ENCODE measurements around the gene RILPL2.

Gene RILPL2

DNA sequence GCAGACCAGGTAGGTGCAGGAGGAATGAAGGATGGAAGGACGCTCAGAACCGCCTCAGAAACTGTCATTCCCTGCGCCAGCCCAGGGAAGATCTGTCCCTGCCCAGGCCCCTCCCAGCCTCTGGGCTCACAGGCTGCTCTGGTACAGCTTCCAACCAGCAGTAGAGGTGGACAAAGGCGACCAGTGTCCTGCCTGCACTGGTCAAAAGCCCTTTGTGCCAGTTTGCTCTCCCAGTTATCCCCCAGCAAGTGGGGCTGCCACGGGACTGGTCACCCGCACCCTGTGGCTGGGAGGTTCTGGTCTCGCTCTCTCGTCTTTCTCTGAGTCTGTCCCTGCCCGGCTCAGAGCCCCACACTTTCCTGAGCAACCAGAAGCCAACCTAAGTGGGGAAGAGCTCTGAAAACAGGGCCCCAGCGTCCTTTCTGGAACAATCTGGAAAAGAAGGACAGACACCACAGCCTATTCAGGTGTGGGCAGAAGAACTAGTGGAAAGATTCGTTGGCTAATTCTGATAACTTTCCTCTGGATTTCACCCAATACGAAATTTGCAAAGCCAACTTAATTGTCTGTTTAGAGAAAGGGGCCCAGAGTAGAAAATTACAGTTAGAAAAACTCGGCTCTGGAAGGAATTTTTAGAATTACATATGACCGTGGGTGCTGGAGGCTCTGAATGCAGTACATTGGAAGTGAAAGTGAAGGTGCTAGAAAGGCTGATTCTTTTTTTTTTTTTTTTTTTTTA is 43.1 kb upstream of the RILPL2 start:
- TF ChIP-seq FOXM1 (IDR thresholded peaks at IDR 0.05; ENCODE audit: borderline replicate concordance, low read depth) (no peak), CREB1 (IDR thresholded peaks at IDR 0.05; ENCODE audit: low read depth) (no peak)
- TF ChIP-seq, protein P1, sequence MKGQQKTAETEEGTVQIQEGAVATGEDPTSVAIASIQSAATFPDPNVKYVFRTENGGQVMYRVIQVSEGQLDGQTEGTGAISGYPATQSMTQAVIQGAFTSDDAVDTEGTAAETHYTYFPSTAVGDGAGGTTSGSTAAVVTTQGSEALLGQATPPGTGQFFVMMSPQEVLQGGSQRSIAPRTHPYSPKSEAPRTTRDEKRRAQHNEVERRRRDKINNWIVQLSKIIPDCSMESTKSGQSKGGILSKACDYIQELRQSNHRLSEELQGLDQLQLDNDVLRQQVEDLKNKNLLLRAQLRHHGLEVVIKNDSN (IDR thresholded peaks at IDR 0.05): no peak

DNA sequence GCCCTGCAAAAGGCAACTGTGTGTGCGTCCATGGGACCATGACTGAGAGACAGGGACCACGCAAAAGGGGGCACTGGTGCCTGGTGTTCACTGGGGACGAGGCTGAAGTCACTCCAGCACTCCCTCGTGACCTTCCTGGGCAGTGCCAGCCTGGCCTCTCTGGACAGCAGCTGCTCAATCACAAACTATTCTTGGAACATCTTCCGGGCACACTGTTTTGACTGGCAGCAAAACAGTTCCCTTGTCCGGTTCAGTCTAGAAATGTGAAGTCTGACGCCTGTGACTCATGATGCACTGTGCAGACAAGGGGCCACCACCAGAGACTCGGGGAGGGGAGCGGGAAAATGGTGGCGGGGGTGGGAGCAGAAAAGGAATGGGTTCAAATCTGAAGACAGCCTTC is 42.3 kb upstream of the RILPL2 start:
- TF ChIP-seq YY1 (IDR thresholded peaks at IDR 0.05; ENCODE audit: low read depth): no peak
- TF ChIP-seq NFIC (IDR thresholded peaks at IDR 0.05): no peak
- no peak for TF ChIP-seq EGR1 (IDR thresholded peaks at IDR 0.05)
- no peak for TF ChIP-seq FOXM1 (IDR thresholded peaks at IDR 0.05; ENCODE audit: borderline replicate concordance, low read depth)
- no peak for TF ChIP-seq TEAD4 (IDR thresholded peaks at IDR 0.05)
- no peak for TF ChIP-seq CREB1 (IDR thresholded peaks at IDR 0.05; ENCODE audit: low read depth)
- no peak for TF ChIP-seq RAD21 (IDR thresholded peaks at IDR 0.05; ENCODE audit: low read depth)
- no peak for TF ChIP-seq TCF12 (IDR thresholded peaks at IDR 0.05; ENCODE audit: low read depth)

GRCh38 chr12:123478069-123478468 is 41.6 kb upstream of the RILPL2 start:
- TF ChIP-seq ZBTB7A (IDR thresholded peaks at IDR 0.05; ENCODE audit: low read depth) (no peak), EP300 (IDR thresholded peaks at IDR 0.05; ENCODE audit: borderline replicate concordance) (no peak), RAD21 (IDR thresholded peaks at IDR 0.05; ENCODE audit: low read depth) (no peak), EGR1 (IDR thresholded peaks at IDR 0.05) (no peak), YY1 (IDR thresholded peaks at IDR 0.05; ENCODE audit: low read depth) (no peak), CEBPB (IDR thresholded peaks at IDR 0.05) (no peak), FOXM1 (IDR thresholded peaks at IDR 0.05; ENCODE audit: borderline replicate concordance, low read depth) (no peak)

DNA sequence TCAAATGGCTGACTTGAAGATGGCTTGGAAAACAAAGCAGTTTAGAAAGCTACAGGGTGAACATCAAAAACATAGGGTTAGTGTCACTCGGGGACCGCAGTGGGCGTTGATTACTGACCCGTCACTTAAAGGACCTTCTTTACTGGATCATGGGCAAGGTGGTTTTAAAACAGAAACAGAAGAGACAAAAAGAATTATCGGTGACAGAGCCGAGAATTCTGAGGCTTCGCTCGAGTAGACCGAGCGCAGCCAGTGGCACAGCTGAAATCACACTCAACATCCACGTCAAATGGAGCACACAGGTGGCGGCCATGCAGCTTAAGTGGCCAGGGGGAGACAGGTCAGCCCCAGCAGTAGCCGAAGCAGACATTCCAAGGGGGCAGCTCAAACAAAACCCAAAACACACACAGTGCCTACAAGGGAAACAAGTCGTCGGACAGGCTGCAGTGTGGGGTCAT is 38.8 kb upstream of the RILPL2 start:
- TF ChIP-seq, protein P2, sequence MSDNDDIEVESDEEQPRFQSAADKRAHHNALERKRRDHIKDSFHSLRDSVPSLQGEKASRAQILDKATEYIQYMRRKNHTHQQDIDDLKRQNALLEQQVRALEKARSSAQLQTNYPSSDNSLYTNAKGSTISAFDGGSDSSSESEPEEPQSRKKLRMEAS (IDR thresholded peaks at IDR 0.05): no peak
- TF ChIP-seq, protein P1 (IDR thresholded peaks at IDR 0.05): no peak
- TF ChIP-seq RAD21 (IDR thresholded peaks at IDR 0.05; ENCODE audit: low read depth): no peak
- no peak for TF ChIP-seq CREB1 (IDR thresholded peaks at IDR 0.05; ENCODE audit: low read depth)
- TF ChIP-seq ZBTB7A (IDR thresholded peaks at IDR 0.05; ENCODE audit: low read depth): no peak

DNA sequence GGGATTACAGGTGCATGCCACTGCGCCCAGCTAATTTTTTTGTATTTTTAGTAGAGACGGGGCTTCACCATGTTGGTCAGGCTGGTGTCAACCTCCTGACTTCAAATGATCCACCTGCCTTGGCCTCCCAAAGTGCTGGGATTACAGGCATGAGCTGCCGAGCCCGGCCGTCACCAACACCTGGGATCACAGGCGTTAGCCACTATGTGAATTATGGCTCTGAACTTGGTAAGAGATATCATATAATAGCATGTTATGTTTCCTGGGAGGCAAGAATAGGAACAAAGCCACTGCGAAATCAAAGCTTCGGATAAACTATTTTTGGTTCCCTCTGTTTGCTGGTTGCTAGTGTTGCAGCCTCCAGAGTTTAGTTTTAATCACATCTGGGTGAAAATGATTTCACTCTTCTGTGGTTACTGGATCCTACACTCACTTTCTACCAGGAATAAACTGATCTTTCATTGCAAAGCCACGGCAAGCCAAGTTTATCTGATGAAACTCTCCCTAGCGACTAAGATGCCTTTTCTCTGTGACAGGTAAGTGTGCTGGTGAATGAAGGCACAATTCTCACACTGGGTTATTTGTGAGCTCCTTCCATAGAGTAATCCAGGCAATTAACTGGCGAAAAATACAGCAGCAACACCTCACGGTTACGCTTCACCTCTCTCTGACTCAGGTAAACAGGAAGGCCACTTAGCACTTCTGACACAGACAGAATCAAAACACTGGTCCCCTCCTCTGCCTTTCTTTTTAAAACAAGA is 38.2 kb upstream of the RILPL2 start:
- TF ChIP-seq YY1 (IDR thresholded peaks at IDR 0.05; ENCODE audit: low read depth): no peak
- TF ChIP-seq TEAD4 (IDR thresholded peaks at IDR 0.05): no peak
- TF ChIP-seq, protein P2 (IDR thresholded peaks at IDR 0.05): no peak
- TF ChIP-seq REST (IDR thresholded peaks at IDR 0.05; ENCODE audit: low read depth): no peak
- no peak for TF ChIP-seq EP300 (IDR thresholded peaks at IDR 0.05; ENCODE audit: borderline replicate concordance)
- no peak for TF ChIP-seq EGR1 (IDR thresholded peaks at IDR 0.05)
- TF ChIP-seq, protein P1 (IDR thresholded peaks at IDR 0.05): no peak
- TF ChIP-seq FOXM1 (IDR thresholded peaks at IDR 0.05; ENCODE audit: borderline replicate concordance, low read depth): no peak
- no peak for TF ChIP-seq CREB1 (IDR thresholded peaks at IDR 0.05; ENCODE audit: low read depth)
- no peak for TF ChIP-seq CEBPB (IDR thresholded peaks at IDR 0.05)
- TF ChIP-seq TAF1 (IDR thresholded peaks at IDR 0.05; ENCODE audit: low read depth): no peak
- TF ChIP-seq RAD21 (IDR thresholded peaks at IDR 0.05; ENCODE audit: low read depth): no peak
- no peak for TF ChIP-seq TCF12 (IDR thresholded peaks at IDR 0.05; ENCODE audit: low read depth)
- TF ChIP-seq ZBTB7A (IDR thresholded peaks at IDR 0.05; ENCODE audit: low read depth): no peak
- no peak for TF ChIP-seq NFIC (IDR thresholded peaks at IDR 0.05)

GRCh38 chr12:123472438-123472849 is 36.0 kb upstream of the RILPL2 start:
- no peak for TF ChIP-seq CEBPB (IDR thresholded peaks at IDR 0.05)

- no peak for TF ChIP-seq NFIC (IDR thresholded peaks at IDR 0.05)
- no peak for TF ChIP-seq EP300 (IDR thresholded peaks at IDR 0.05; ENCODE audit: borderline replicate concordance)
- TF ChIP-seq, protein P1 (IDR thresholded peaks at IDR 0.05): no peak
- no peak for TF ChIP-seq TEAD4 (IDR thresholded peaks at IDR 0.05)
- no peak for TF ChIP-seq TAF1 (IDR thresholded peaks at IDR 0.05; ENCODE audit: low read depth)
- no peak for TF ChIP-seq FOXM1 (IDR thresholded peaks at IDR 0.05; ENCODE audit: borderline replicate concordance, low read depth)
- TF ChIP-seq YY1 (IDR thresholded peaks at IDR 0.05; ENCODE audit: low read depth): no peak
- no peak for TF ChIP-seq CEBPB (IDR thresholded peaks at IDR 0.05)
- TF ChIP-seq, protein P2 (IDR thresholded peaks at IDR 0.05): no peak
- no peak for TF ChIP-seq RAD21 (IDR thresholded peaks at IDR 0.05; ENCODE audit: low read depth)
- no peak for TF ChIP-seq ZBTB7A (IDR thresholded peaks at IDR 0.05; ENCODE audit: low read depth)
- no peak for TF ChIP-seq TCF12 (IDR thresholded peaks at IDR 0.05; ENCODE audit: low read depth)
- no peak for TF ChIP-seq EGR1 (IDR thresholded peaks at IDR 0.05)
These were observed 35.0 kb upstream of the RILPL2 start for GRCh38 chr12:123471374-123472068.

All from Ishikawa (cell line).